Caco-2 (cell line): ENCODE data around the gene CD70. TPM values are rescaled to one million over a fixed set of nuclear protein-coding genes. Genes with fewer than 3 reads are reported as not detected.

Experiments
- BruUV-seq: library from RNA; stranded (reverse); fragments of 400-500 nt; replicated peaks from 2 replicates; lab custom pipeline; 2021; lab: Mats Ljungman, UMichigan
- CTCF ChIA-PET: fragments of 300-600 bp; sonication (Branson Sonifier 250); formaldehyde crosslinking; loops from one replicate; lab custom pipeline; 2022; ENCODE audit warnings: antibody characterized with exemption; lab: Charles Lee
- POLR2A ChIA-PET: fragments of 300-600 bp; sonication (Branson Sonifier 250); formaldehyde crosslinking; loops from one replicate; lab custom pipeline; 2022; ENCODE audit warnings: antibody characterized with exemption; lab: Charles Lee
- DNase-seq, 2 experiments: peaks; one replicate each; pipeline versions ENCODE4 v3.0.0 to v3.0.0-alpha.2; 2020 to 2022
- H3K27me3 ChIP-seq: replicated peaks from 2 replicates; pipeline ENCODE4 v1.6.0; 2011; ENCODE audit warnings: low read length; ENCODE audit not compliant: control insufficient read depth, insufficient read depth
- H3K36me3 ChIP-seq: 2 replicates; pipeline ENCODE4 v1.5.1; 2011; ENCODE audit warnings: low read length; ENCODE audit not compliant: control insufficient read depth, insufficient read depth
- H3K4me1 ChIP-seq: fragments of 250-450 bp; sonication (Bioruptor Pico); 2 replicates; pipeline ENCODE4 v1.5.1; 2020; ENCODE audit warnings: mild to moderate bottlenecking
- H3K4me3 ChIP-seq: 2 replicates; pipeline ENCODE4 v1.5.1; 2011; ENCODE audit warnings: low read depth, mild to moderate bottlenecking, control low read depth, low read length
- H3K9me3 ChIP-seq: fragments of 250-450 bp; sonication (Bioruptor Pico); 2 replicates; pipeline ENCODE4 v1.5.1; 2020; ENCODE audit warnings: mild to moderate bottlenecking, moderate library complexity
- H3K27ac Mint-ChIP-seq: one replicate; pipeline ENCODE4 v1.8.0; 2022; ENCODE audit warnings: mixed read lengths; ENCODE audit not compliant: unreplicated experiment
- H3K27me3 Mint-ChIP-seq: one replicate; pipeline ENCODE4 v1.8.0; 2022; ENCODE audit warnings: mixed read lengths; ENCODE audit not compliant: insufficient read depth, unreplicated experiment
- H3K36me3 Mint-ChIP-seq: one replicate; pipeline ENCODE4 v1.8.0; 2022; ENCODE audit warnings: mild to moderate bottlenecking, mixed read lengths; ENCODE audit not compliant: insufficient read depth, unreplicated experiment
- H3K4me1 Mint-ChIP-seq: one replicate; pipeline ENCODE4 v1.8.0; 2022; ENCODE audit warnings: low read depth, mixed read lengths; ENCODE audit not compliant: unreplicated experiment
- H3K4me3 Mint-ChIP-seq: one replicate; pipeline ENCODE4 v1.8.0; 2022; ENCODE audit warnings: mild to moderate bottlenecking, moderate library complexity, mixed read lengths; ENCODE audit not compliant: unreplicated experiment
- H3K9me3 Mint-ChIP-seq: one replicate; pipeline ENCODE4 v1.8.0; 2022; ENCODE audit warnings: mixed read lengths; ENCODE audit not compliant: unreplicated experiment
- intact Hi-C: fragments of 100-400 bp; cut with micrococcal nuclease; formaldehyde crosslinking; loops from one replicate; pipeline ENCODE4 v1.10.0; 2022; ENCODE audit not compliant: unreplicated experiment
- total RNA-seq: library from RNA; stranded (reverse); gene quantifications from 2 replicates; pipeline ENCODE4 v1.2.3, GENCODE V29; 2022
- TF ChIP-seq, protein P1 (sequence below), 2 experiments: fragments of 200-600 bp in 1 of 2; IDR thresholded peaks; 1 replicate in 1 of 2; 2 replicates in 1 of 2; pipeline versions ENCODE4 v1.5.1 to v1.8.0; 2011 to 2022; ENCODE audit warnings: antibody characterized with exemption in 1 of 2, control low read depth in 1 of 2, inconsistent platforms in 1 of 2, low read depth in 1 of 2, low read length in 1 of 2, mild to moderate bottlenecking in 1 of 2, moderate library complexity in 1 of 2; ENCODE audit not compliant: insufficient read depth in 1 of 2, severe bottlenecking in 1 of 2, unreplicated experiment in 1 of 2

Gene CD70
- total RNA-seq, 1 experiment from 2014 or later, result not detected

DNA sequence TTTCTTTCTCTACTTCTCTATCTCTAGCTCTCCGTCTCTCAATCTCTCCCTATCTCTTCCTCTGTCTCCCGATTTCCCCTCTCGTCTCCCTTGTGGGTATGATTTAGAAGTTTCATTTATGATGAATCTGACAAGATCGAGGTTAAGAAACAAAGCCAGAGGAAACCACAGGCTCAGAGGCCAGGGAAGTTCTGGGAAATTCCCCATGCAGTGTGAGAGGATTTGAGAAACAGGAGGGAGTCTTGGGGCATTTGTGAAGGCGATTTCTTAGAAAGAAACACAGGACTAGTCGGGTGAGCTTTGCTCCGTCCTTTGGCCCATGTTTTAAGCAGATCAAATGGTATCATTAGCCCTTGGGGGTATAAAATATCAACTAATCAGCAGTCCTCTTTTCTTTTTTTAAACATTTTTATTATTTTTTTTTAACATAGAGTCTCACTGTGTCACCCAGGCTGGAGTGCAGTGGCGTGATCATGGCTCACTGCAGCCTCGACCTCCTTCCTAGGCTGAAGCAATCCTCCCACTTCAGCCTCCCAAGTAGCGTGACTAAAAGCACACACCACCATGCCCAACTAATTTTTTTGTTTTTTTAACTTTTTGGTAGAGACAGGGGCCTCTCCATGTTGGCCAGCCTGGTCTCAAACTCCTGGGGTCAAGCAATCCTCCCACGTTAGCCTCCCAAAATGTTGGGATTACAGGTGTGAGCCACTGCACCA lies 34.3 kb downstream of the CD70 start:
- TF ChIP-seq, protein P1, sequence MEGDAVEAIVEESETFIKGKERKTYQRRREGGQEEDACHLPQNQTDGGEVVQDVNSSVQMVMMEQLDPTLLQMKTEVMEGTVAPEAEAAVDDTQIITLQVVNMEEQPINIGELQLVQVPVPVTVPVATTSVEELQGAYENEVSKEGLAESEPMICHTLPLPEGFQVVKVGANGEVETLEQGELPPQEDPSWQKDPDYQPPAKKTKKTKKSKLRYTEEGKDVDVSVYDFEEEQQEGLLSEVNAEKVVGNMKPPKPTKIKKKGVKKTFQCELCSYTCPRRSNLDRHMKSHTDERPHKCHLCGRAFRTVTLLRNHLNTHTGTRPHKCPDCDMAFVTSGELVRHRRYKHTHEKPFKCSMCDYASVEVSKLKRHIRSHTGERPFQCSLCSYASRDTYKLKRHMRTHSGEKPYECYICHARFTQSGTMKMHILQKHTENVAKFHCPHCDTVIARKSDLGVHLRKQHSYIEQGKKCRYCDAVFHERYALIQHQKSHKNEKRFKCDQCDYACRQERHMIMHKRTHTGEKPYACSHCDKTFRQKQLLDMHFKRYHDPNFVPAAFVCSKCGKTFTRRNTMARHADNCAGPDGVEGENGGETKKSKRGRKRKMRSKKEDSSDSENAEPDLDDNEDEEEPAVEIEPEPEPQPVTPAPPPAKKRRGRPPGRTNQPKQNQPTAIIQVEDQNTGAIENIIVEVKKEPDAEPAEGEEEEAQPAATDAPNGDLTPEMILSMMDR (IDR thresholded peaks at IDR 0.05; ENCODE audit: insufficient read depth in 1 of 2, low read depth in 1 of 2, low read length in 1 of 2, severe bottlenecking in 1 of 2, unreplicated experiment in 1 of 2), result no peak
- no TSS peak for BruUV-seq
- Histone ChIP-seq H3K4me1 (no peaks in the 10 kb centered on the region), H3K36me3 (no peaks in the 10 kb centered on the region), H3K4me3 (no peak overlapping the region), H3K27me3 (no peaks in the 10 kb centered on the region), H3K9me3 (no peaks in the 10 kb centered on the region)
- no peaks in the 10 kb centered on the region for H3K4me1 Mint-ChIP-seq
- H3K9me3 Mint-ChIP-seq, result no peaks in the 10 kb centered on the region
- ChIA-PET POLR2A (no interaction called here), CTCF (no interaction called here)
- intact Hi-C loops, result no loop called here
- no peak overlapping the region for H3K27ac Mint-ChIP-seq
- no peak for DNase-seq
- no peak overlapping the region for H3K4me3 Mint-ChIP-seq
- no peaks in the 10 kb centered on the region for H3K27me3 Mint-ChIP-seq
- H3K36me3 Mint-ChIP-seq, result no peaks in the 10 kb centered on the region

DNA sequence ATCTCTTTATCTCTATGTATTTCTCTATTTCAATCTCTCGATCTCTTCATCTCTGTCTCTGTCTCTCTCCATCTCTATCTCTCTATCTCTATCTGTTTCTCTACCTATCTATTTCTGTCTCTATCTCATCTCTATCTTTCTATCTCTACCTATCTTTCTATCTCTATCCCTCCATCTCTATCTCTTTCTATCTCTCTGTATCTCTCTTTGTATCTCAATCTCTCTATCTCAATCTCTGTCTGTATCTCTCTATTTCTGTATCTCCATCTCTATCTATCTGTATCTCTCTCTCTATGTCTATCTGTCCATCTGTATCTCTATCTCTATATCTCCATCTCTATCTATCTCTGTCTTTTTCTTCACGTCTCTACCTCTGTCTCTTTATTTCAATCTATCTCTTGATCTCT lies 34.9 kb downstream of the CD70 start:
- ChIA-PET CTCF (no interaction called here), POLR2A (no interaction called here)
- Mint-ChIP-seq H3K27me3 (no peaks in the 10 kb centered on the region), H3K4me3 (no peak overlapping the region), H3K36me3 (no peaks in the 10 kb centered on the region), H3K4me1 (no peaks in the 10 kb centered on the region), H3K9me3 (no peaks in the 10 kb centered on the region), H3K27ac (no peak overlapping the region)
- no peaks in the 10 kb centered on the region for H3K9me3 ChIP-seq
- BruUV-seq, result no TSS peak
- H3K36me3 ChIP-seq, result no peaks in the 10 kb centered on the region
- TF ChIP-seq, protein P1 (IDR thresholded peaks at IDR 0.05; ENCODE audit: insufficient read depth in 1 of 2, low read depth in 1 of 2, low read length in 1 of 2, severe bottlenecking in 1 of 2, unreplicated experiment in 1 of 2), result no peak
- H3K4me1 ChIP-seq, result no peaks in the 10 kb centered on the region
- intact Hi-C loops, result no loop called here
- no peaks in the 10 kb centered on the region for H3K27me3 ChIP-seq
- DNase-seq, result no peak
- no peak overlapping the region for H3K4me3 ChIP-seq

DNA sequence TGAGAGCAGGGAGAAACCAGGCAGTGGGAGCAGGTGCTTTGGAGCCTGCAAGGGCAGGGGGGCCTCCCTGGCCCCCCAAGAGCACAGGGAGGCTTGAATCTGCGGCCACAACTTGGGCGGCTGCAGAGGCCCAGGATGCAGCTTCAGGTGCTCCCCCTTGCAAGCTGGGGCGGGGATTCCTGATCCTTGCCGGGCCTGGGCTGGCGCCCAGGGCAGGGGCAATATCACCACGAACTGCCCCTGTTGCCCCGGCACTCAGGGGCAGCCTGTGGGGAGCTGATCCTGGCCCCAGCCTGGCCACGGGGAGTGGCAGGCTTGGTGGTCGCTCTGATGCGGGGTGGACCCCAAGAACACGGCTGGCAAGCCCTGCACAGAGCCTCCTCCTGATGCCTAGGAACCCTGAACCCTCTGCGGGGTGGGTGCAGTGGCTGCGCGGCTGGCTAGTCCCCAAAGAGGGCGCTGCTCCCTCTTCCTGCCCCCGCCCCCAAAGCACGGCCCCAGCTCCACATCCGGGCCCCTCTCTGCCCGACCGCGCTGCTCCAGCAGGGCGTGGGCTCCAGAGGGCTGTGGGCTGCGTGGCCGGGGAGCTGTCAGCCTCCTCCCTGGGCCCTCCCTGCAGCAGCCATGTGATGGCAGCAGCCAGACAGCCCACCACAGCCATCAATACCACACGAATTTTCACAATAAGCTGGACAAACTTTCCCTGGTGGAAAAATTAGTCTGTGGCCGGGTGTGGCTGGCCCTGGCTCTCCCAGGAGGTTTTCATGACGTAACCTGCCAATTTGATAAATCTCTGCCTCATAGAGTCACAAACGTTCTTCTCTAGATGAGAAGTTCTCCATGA lies 39.1 kb downstream of the CD70 start:
- H3K9me3 Mint-ChIP-seq, result peaks cover 6% of the 10 kb centered on the region
- Histone ChIP-seq H3K4me1 (no peaks in the 10 kb centered on the region), H3K27me3 (no peaks in the 10 kb centered on the region), H3K9me3 (no peaks in the 10 kb centered on the region), H3K36me3 (no peaks in the 10 kb centered on the region), H3K4me3 (no peak overlapping the region)
- H3K27ac Mint-ChIP-seq, result no peak overlapping the region
- BruUV-seq, result no TSS peak
- TF ChIP-seq, protein P1 (IDR thresholded peaks at IDR 0.05; ENCODE audit: insufficient read depth in 1 of 2, low read depth in 1 of 2, low read length in 1 of 2, severe bottlenecking in 1 of 2, unreplicated experiment in 1 of 2), result peak in 1 of 2 experiments; percentile 4
- no peaks in the 10 kb centered on the region for H3K4me1 Mint-ChIP-seq
- no peak overlapping the region for H3K4me3 Mint-ChIP-seq
- intact Hi-C loops, result no loop called here
- ChIA-PET POLR2A (no interaction called here), CTCF (no interaction called here)
- H3K27me3 Mint-ChIP-seq, result no peaks in the 10 kb centered on the region
- DNase-seq, result no peak
- no peaks in the 10 kb centered on the region for H3K36me3 Mint-ChIP-seq
